Pulmonary artery endothelial cell (primary cell): Measurements from ENCODE around the gene PRPS1. TPM values are rescaled to one million over a fixed set of nuclear protein-coding genes. Genes with fewer than 3 reads are reported as not detected.
"Not testable (repeated sequence)": the region's sequence is repeated elsewhere in the genome, so short reads cannot be mapped to it uniquely, and the experiment has no call there.

Source experiments
- DNase-seq: peaks from one replicate; pipeline ENCODE4 v3.0.0-alpha.2; 2011; ENCODE audit warnings: low read depth, low spot score
- total RNA-seq: library from RNA; depleted of rRNA; stranded (reverse); fragments of >200 nt; gene quantifications from 2 replicates; pipeline ENCODE4 v1.2.3, GENCODE V29; 2014

The PRPS1 gene
- total RNA-seq, 1 donor from 2014 or later: 28.4 TPM

GRCh38 chrX:107630031-107630689 lies 1.9 kb downstream of the PRPS1 start:
- no peak for DNase-seq

DNA sequence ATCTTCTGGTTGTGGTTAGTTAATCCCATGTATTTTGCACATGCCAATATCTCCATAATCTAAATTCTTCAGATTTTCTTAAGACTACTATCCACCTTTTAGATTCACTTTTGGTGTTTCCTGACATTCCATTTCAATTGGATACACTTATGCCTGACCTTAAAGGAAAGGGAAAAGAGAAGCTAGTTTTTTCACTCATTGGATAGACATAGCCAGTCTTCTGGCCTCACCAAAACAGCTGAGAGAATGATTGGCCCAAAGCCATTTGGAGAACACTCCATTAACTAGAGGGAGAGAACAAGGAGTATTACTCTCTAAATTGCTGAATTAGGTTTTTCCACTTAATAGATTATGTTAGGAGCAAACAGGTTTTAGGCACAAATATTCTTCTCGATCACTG lies 4.0 kb downstream of the PRPS1 start:
- DNase-seq: no peak

- no peak for DNase-seq
These were observed 18.4 kb downstream of the PRPS1 start for GRCh38 chrX:107646735-107647134.

DNA sequence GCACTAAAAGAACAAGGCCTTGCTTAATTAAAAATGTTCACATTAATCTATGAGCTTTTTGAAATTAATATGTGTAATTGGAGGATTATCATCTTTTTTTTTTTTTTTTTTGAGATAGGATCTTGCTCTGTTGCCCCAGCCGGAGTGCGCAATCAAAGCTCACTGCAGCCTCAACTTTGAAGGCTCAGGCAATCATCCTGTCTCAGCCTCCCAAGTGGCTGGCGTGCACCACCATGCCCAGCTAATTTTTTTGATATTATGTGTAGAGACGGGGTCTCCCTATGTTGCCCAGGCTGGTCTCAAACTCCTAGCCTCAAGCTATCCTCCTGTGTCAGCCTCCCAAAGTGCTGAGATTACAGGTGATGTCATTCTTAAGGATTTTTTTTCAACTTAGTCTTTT lies 20.0 kb downstream of the PRPS1 start:
- DNase-seq: no peak

GRCh38 chrX:107654566-107654871 lies 26.2 kb downstream of the PRPS1 start:
- no peak for DNase-seq

DNA sequence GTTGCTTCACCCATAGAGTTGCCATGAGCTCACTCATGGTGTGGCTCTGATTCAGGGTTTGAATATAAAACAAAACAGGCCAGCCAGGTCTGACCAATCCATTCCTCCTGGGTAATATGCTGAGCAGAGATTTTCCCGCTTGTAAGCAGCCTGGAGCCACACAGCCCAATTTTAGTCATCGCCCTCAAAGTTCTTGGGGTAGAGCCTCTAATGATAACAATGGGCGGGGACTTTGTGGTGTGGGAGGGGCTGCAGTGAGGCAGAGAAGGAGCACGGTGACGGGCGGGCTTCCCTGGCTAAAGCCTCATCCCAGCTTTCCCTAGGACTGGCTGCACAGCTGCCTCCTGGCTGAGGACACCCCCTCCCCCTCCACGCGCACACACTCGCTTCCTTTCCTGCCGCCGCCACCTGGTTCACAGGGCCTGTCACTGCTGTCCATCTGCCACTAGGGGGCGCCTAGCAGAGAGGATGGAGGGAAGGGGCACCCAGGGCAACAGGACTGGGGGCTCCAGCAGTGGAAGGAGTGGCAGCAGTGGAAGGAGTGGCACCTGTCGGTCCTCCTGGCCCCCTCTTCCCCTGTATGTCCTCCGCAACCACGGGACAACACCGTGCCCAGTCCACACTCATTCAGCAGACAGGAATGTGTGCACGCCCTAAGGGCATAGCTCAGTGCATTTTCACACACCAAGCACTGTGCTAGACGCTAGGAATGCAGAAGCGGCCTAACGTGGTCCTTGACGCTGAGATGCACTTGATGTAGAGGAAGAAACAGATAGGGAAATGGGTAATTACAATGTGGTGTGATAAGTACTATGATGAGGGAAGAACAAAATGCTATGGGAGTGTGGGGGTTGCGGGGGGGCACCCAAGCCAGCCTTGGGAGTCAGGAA lies 26.8 kb downstream of the PRPS1 start:
- DNase-seq: no peak

GRCh38 chrX:107656978-107657377 lies 28.7 kb downstream of the PRPS1 start:
- DNase-seq: no peak

DNA sequence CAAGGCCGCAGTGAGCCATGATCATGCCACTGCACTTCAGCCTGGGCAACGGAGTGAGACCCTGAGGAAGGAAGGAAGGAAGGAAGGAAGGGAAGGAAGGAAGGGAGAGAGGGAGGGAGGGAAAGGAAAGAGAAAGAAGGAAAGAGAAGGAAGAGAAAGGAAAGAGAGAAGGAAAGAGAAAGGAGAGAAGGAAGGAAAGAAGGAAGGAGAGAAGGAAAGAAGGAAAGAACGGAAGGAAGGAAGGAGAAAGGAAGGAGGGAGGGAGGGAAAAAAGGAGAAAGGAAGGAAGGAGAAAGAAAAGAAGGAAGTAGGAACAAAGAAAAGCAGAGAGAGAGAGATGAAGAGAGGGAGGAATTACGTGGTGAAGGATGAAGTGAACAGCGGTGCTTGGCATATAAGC lies 30.4 kb downstream of the PRPS1 start:
- DNase-seq: no peak

DNA sequence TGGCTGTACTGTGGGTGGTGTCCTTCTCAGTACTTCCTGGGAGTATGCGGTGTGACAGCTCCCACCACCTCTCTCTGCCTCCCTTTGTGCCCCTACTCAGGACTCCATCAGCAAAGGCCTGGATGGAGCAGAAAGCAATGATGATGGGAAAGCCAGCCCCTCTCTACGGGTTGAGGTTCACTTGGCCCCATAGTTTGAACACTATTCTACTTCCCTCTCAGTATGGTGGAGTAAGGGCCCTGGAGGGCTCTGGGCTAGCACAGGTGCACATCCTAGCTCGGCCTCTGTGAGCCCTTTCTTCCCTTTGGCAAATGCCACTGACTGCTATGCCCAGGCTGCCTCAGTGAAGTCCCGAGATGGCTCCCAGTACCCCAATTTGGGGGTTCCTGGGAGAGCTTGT lies 31.0 kb downstream of the PRPS1 start:
- DNase-seq: no peak

GRCh38 chrX:107659768-107660167 lies 31.5 kb downstream of the PRPS1 start:
- DNase-seq: no peak

GRCh38 chrX:107662145-107662544 lies 33.8 kb downstream of the PRPS1 start:
- DNase-seq: no peak

GRCh38 chrX:107662824-107663223 lies 34.5 kb downstream of the PRPS1 start:
- DNase-seq: no peak

- no peak for DNase-seq
These were observed 38.6 kb downstream of the PRPS1 start for GRCh38 chrX:107666931-107667330.

- DNase-seq: no peak
These were observed 39.1 kb downstream of the PRPS1 start for GRCh38 chrX:107667426-107667825.

DNA sequence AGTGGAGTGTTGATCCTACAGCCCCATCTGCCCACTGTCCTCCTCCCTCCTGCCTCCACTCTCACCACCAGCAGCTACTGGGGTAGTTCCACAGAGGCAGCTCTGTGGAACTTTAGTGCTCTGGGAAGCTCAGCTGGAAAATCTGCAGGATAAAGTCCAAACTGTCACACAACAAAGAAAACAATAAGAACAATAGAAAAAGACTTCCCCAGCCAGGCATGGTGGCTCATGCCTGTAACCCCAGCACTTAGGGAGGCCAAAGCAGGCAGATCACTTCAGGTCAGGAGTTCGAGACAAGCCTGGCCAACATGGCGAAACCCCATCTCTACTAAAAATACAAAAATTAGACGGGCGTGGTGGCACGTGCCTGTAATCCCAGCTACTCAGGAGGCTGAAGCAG lies 40.4 kb downstream of the PRPS1 start:
- DNase-seq: not testable (repeated sequence)

GRCh38 chrX:107669261-107669660 lies 41.0 kb downstream of the PRPS1 start:
- no peak for DNase-seq

DNA sequence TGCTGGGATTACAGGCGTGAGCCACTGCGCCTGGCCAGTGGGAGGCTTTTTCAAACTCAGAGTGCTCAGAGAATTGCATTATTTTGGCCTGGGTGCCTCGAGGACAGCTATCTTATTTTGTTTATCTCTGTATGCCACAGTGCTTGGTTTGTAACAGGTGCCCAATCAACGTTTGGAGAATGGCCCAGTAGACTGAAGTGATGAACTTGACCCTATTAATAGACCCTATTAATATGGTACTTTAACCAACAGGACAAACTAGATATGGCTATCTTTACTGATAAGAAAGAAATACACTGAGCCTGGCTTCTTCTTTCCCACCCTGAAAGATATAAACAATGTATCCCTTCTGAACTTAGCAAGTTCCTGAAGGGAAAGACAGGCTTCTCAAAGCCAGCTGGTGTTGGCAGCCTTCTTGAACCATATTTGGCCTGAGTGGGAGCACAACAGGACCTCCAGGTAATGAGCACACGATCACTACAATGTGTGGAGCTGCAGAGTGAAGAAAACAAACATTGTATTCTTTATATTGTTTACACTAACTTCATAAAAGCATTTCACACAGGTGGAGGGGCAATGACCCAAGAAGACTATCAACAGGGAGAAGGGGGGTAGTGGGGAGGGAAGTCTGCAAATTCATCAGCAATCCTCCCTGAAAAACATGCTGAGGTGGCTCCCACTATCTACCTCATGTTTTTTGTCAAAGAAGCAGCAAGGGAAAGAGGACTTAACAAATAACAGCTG lies 41.7 kb downstream of the PRPS1 start:
- no peak for DNase-seq

GRCh38 chrX:107671256-107671655 lies 42.9 kb downstream of the PRPS1 start:
- DNase-seq: not testable (repeated sequence)

GRCh38 chrX:107672955-107673378 lies 44.7 kb downstream of the PRPS1 start:
- DNase-seq: no peak

GRCh38 chrX:107673431-107673830 lies 45.1 kb downstream of the PRPS1 start:
- no peak for DNase-seq

DNA sequence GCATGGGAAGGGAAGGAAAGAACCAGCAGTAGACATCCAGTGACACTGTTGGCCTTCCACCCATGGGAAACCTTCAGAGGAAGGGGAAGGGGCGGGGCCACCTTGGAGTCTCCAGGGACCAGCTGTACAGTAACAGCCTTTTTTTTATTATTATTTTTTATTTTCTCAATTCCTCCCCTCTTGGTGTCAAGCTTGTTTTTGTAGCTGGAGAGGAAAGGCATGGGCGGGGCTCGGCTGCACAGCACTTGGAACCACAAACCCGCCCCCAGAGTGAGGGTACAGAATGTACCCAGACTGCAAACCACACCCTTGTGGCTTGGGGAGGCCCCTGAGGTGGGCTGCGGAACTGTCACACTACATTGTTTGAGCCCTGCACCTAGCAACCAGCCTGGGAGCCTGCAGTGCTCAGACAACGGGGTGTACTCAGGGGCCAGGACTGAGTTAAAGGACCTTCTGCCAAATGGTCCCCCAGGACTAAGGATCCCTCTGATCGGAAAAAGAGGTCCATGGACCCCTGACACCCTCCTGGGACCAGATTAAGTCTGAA lies 45.7 kb downstream of the PRPS1 start:
- no peak for DNase-seq
